Measurements from ENCODE around the gene ABTB2.

ABTB2 gene

GRCh38 chr11:34300026-34300925 is 57.5 kb downstream of the ABTB2 start:
- DNase-seq (ENCODE audit: extremely low read depth, low read depth), result no peak
- no peak for TF ChIP-seq CTCF (IDR thresholded peaks at IDR 0.05; ENCODE audit: low read depth, low read length, missing control alignments)
- H3K4me3 ChIP-seq (replicated peaks; ENCODE audit: low read depth, low read length), result no peak overlapping the region

- DNase-seq (ENCODE audit: extremely low read depth, low read depth), result no peak
- no peak overlapping the region for H3K4me3 ChIP-seq (replicated peaks; ENCODE audit: low read depth, low read length)
- TF ChIP-seq CTCF (IDR thresholded peaks at IDR 0.05; ENCODE audit: low read depth, low read length, missing control alignments), result no peak
Measured at GRCh38 chr11:34299284-34299972, 58.4 kb downstream of the ABTB2 start.

DNA sequence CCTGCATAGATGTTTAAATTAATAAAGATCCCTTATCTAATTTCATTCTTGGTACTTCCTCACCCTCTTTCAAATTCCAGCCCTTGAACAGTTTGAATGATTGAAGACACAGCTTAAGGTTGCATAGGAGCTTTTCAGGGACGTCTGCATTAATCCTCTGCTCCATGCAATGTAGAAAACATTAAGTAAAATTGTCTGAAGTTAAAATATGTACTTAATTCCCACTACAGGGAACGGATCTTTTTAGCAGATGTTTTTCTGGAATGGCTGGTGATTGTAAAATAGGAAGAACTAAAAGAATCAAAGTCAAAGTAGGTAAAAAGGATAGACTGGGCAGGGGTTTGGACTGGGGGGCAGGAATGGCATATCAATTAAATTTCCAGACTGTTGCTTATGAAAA is 58.9 kb downstream of the ABTB2 start:
- no peak overlapping the region for H3K4me3 ChIP-seq (replicated peaks; ENCODE audit: low read depth, low read length)
- DNase-seq (ENCODE audit: extremely low read depth, low read depth), result no peak
- TF ChIP-seq CTCF (IDR thresholded peaks at IDR 0.05; ENCODE audit: low read depth, low read length, missing control alignments), result no peak

DNA sequence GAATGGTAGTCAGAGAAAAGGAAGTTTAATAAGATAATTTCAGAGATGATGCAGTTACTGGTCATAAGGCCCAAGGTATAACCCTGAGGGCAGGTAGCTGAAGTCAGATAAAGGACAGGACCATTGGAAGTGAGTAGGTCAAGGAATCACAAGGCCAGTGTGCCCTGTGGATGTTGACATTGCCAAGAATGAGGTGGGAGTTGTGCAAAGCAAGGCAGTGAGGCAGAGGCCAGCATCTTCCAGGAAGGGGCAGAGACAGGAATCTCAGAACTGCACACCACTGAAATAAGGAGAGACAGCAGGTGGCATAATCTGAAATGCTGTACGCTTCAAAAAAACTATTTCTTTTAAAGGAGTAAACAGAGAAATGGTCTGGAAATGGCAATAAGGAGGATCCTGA is 61.4 kb downstream of the ABTB2 start:
- H3K4me3 ChIP-seq (replicated peaks; ENCODE audit: low read depth, low read length), result no peak overlapping the region
- no peak for DNase-seq (ENCODE audit: extremely low read depth, low read depth)
- TF ChIP-seq CTCF (IDR thresholded peaks at IDR 0.05; ENCODE audit: low read depth, low read length, missing control alignments), result no peak

DNA sequence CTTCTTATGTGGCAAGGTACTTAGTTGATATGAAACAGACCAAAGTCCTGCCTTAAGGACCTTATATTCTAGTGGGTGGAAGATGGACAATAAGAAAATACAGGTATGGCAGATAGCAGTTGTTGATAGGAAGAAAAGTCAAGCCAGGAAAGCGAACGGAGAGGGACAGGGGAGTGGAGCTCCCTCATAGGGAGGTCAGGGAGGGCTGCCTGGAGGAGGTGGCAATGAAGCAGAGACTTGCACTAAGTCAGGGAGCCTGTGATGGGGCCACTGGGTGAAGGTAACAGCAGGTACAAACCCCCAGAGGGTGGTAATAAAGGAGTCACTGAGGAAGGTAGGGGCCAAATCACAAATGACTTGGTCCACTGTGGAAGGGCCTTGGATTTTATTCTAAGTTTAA is 65.3 kb downstream of the ABTB2 start:
- no peak overlapping the region for H3K4me3 ChIP-seq (replicated peaks; ENCODE audit: low read depth, low read length)
- DNase-seq (ENCODE audit: extremely low read depth, low read depth), result no peak
- TF ChIP-seq CTCF (IDR thresholded peaks at IDR 0.05; ENCODE audit: low read depth, low read length, missing control alignments), result no peak

DNA sequence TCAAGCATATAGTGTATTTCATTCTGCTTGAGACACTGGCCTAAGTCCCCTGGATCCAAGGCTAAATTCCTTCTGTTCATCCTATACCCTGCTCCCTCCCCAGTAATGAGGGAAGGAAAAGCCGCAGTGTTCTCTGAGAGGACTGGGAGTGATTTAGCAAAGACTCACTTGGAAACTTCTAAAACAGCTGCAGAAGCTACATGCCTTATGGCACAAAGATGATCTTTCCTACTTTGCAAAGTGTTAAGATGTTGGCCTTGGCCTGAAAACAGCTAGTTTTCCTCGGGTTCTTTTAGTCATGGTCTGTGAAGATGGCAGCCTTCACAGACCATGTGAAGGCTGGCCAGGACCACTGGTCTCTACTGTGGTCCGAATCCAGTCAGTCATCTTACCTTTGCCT is 65.7 kb downstream of the ABTB2 start:
- H3K4me3 ChIP-seq (replicated peaks; ENCODE audit: low read depth, low read length), result no peak overlapping the region
- no peak for TF ChIP-seq CTCF (IDR thresholded peaks at IDR 0.05; ENCODE audit: low read depth, low read length, missing control alignments)
- no peak for DNase-seq (ENCODE audit: extremely low read depth, low read depth)

Measured in HFF-Myc (cell line).